SK-N-SH treated with all-trans-retinoic acid at 6 μM for 48 hours (cell line): ENCODE data around the gene MRTFA.
"Not testable (repeated sequence)": the region's sequence is repeated elsewhere in the genome, so short reads cannot be mapped to it uniquely, and the experiment has no call there.

Experiments
- ESRRG ChIP-seq: fragments of 250-450 bp; sonication (Bioruptor Pico); IDR thresholded peaks from 2 replicates; pipeline ENCODE4 v1.6.1; 2021; ENCODE audit warnings: mild to moderate bottlenecking
- ZFP3 ChIP-seq: fragments of 250-450 bp; sonication (Bioruptor Pico); IDR thresholded peaks from 2 replicates; pipeline ENCODE4 v1.5.0; 2020; ENCODE audit warnings: mild to moderate bottlenecking, moderate library complexity
- ZNF70 ChIP-seq: fragments of 450-650 bp; formaldehyde crosslinking; IDR thresholded peaks from 2 replicates; pipeline ENCODE4 v1.5.0; 2020; ENCODE audit warnings: mild to moderate bottlenecking, moderate library complexity
- ZNF8 ChIP-seq: fragments of 450-650 bp; formaldehyde crosslinking; IDR thresholded peaks from 2 replicates; pipeline ENCODE4 v1.5.0; 2020; ENCODE audit warnings: mild to moderate bottlenecking, moderate library complexity
- TF ChIP-seq, protein P1 (sequence below): fragments of 250-450 bp; sonication (Bioruptor Pico); IDR thresholded peaks from 2 replicates; pipeline ENCODE4 v1.5.1; 2020; ENCODE audit warnings: low read depth, mild to moderate bottlenecking, moderate library complexity
- TF ChIP-seq, protein P2 (sequence below): fragments of 250-450 bp; sonication (Bioruptor Pico); IDR thresholded peaks from 2 replicates; pipeline ENCODE4 v1.8.0; 2021; ENCODE audit warnings: low read depth, mild to moderate bottlenecking, moderate library complexity, borderline replicate concordance

DNA sequence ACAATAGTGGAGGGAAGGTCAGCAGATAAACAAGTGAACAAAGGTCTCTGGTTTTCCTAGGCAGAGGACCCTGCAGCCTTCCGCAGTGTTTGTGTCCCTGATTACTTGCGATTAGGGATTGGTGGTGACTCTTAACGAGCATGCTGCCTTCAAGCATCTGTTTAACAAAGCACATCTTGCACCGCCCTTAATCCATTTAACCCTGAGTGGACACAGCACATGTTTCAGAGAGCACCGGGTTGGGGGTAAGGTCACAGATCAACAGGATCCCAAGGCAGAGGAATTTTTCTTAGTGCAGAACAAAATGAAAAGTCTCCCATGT lies 136.1 kb downstream of the MRTFA start:
- TF ChIP-seq ZFP3; ZNF70 (CRISPR knock-in tag); ZNF8 (CRISPR knock-in tag); ESRRG: not testable (repeated sequence)
- TF ChIP-seq, protein P1, sequence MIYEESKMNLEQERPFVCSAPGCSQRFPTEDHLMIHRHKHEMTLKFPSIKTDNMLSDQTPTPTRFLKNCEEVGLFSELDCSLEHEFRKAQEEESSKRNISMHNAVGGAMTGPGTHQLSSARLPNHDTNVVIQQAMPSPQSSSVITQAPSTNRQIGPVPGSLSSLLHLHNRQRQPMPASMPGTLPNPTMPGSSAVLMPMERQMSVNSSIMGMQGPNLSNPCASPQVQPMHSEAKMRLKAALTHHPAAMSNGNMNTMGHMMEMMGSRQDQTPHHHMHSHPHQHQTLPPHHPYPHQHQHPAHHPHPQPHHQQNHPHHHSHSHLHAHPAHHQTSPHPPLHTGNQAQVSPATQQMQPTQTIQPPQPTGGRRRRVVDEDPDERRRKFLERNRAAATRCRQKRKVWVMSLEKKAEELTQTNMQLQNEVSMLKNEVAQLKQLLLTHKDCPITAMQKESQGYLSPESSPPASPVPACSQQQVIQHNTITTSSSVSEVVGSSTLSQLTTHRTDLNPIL (CRISPR knock-in tag): not testable (repeated sequence)
- TF ChIP-seq, protein P2, sequence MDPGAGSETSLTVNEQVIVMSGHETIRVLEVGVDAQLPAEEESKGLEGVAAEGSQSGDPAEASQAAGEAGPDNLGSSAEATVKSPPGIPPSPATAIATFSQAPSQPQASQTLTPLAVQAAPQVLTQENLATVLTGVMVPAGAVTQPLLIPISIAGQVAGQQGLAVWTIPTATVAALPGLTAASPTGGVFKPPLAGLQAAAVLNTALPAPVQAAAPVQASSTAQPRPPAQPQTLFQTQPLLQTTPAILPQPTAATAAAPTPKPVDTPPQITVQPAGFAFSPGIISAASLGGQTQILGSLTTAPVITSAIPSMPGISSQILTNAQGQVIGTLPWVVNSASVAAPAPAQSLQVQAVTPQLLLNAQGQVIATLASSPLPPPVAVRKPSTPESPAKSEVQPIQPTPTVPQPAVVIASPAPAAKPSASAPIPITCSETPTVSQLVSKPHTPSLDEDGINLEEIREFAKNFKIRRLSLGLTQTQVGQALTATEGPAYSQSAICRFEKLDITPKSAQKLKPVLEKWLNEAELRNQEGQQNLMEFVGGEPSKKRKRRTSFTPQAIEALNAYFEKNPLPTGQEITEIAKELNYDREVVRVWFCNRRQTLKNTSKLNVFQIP (CRISPR knock-in tag): not testable (repeated sequence)
